Left lobe of liver (tissue), 2 donors: ENCODE results near the gene PHYH. TPM values are rescaled to one million over a fixed set of nuclear protein-coding genes. Genes with fewer than 3 reads are reported as not detected.
A peak's percentile ranks its signal among the peaks of the same experiment; 100 is the strongest.
"Not testable (repeated sequence)": the region's sequence is repeated elsewhere in the genome, so short reads cannot be mapped to it uniquely, and the experiment has no call there.

Experiments used
- ATAC-seq: fragments of 200-7000 bp; cut with Tn5 transposase; one replicate; pipeline ENCODE4 v1.9.1; 2020; ENCODE audit warnings: mild to moderate bottlenecking, moderate library complexity
- DNase-seq: peaks from one replicate; pipeline ENCODE4 v3.0.0-alpha.2; 2020; ENCODE audit warnings: low spot score
- total RNA-seq: library from RNA; stranded (reverse); gene quantifications from one replicate; pipeline ENCODE4 v1.2.1, GENCODE V29; 2021
- donor health status: DM: no; HTN: no; CAD: no; lungs with moderate emphysema.
- donor health status: DM: no; HTN: yes; CAD: no.

Gene PHYH
- total RNA-seq, 1 donor from 2014 or later: 140 TPM

- DNase-seq: no peak
- ATAC-seq: no peak
Measured at GRCh38 chr10:13322615-13323148, 22.8 kb upstream of the PHYH start.

GRCh38 chr10:13321576-13321975, 21.7 kb upstream of the PHYH start:
- ATAC-seq: no peak
- no peak for DNase-seq

- ATAC-seq (no peak), DNase-seq (no peak)
Measured at GRCh38 chr10:13319166-13319565, 19.3 kb upstream of the PHYH start.

DNA sequence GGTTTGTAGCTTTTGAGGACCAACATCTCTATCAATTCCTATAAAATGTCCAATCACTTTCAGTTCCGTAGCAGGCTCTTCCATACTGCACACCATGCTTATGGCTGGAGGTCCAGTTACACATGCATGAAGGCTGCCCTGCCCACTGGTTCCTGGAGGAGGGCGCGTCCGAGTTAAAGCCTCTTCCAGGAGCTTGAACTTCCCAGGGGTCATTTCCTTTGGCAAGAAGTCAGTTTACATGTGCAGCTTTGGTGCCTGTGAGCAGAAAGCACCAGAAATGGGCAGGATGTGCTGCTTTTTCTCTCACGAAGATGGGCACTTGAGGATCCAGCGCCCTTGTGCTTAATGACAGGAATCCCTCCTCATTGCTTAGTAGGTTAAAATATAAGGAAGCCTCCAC, 17.6 kb upstream of the PHYH start:
- DNase-seq (no peak), ATAC-seq (peak; percentile 52)

DNA sequence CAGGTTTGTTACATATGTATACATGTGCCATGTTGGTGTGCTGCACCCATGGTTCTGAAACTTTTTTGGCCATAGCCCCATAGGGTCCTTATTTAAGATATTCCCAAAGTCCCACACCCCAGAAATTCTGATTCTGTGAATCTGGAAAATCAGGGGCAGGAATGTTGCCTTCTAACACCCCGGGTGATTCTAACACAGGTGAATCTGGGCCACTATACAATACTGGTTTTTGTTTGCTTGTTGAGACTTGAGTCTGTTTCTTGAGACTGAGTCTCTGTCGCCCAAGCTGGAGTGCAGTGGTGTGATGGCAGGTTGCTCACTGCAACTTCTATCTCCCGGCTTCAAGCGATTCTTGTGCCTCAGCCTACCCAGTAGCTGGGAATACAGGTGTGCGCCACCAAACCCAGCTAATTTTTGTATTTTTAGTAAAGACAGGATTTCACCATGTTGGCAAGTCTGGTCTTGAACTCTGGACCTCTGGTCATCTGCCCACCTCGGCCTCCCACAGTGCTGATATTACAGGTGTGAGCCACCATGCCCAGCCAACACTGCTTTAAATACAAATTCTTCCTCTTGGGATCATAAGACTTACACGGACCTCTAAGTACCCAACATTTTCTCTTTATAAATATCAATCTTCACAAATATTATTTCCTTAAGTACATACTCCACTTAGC, 16.9 kb upstream of the PHYH start:
- no peak for ATAC-seq
- DNase-seq: no peak

GRCh38 chr10:13315361-13315760, 15.5 kb upstream of the PHYH start:
- no peak for ATAC-seq

GRCh38 chr10:13311177-13311575, 11.3 kb upstream of the PHYH start:
- ATAC-seq (no peak), DNase-seq (no peak)

More at GRCh38 chr10:13315361-13315760, 15.5 kb upstream of the PHYH start:
- no peak for DNase-seq

DNA sequence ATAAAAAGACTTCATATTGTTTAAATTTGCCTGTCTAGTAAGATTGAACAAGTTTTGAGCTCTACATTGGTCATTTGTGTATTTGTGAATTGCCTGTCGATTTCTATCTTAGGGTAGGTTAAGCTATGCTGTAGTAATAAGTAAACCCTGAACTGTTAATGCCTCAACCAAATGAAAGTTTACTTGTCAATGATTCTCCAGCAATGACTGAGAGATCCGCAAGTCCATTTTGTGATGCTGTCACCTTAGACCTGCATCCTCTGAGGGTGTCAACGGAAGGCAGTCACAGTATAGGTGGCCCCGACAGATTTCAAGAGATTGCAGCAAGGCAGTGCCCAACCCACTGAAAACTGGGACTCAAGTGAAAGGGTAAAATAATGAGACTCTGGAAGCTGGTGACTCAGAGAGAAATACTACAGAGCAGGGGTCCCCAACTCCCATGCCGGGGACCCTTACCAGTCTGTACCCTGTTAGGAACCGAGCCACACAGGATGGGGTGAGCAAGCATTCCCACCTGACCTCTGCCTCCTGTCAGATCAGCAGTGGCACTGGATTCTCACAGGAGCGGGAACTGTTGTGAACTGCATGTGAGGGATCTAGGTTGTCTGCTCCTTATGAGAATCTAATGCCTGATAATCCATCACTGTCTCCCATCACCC, 10.8 kb upstream of the PHYH start:
- DNase-seq: no peak
- ATAC-seq: no peak

GRCh38 chr10:13309792-13310191, 9.9 kb upstream of the PHYH start:
- no peak for ATAC-seq
- DNase-seq: no peak

DNA sequence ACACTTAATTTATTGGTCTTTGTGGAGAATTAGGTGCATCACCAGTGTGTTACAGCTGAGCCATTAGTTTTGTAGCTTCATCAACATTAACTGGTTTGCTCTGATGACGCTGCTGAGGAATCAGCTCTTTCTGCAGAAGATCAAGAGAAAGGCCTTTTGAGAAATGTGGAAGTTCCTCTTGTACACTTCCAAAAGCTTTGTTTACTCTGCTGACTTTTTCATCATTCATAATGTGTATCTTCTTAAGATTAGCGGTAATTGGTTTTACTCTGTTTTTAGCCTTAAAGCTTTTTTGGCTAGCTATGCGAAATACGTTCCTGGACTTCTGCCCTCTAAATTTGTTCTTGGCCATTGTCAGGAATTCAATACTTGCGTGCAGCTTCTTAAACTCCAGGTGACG, 8.2 kb upstream of the PHYH start:
- ATAC-seq: no peak
- no peak for DNase-seq

- DNase-seq: no peak
- no peak for ATAC-seq
Measured at GRCh38 chr10:13306103-13306502, 6.2 kb upstream of the PHYH start.

- ATAC-seq: no peak
- no peak for DNase-seq
Measured at GRCh38 chr10:13302821-13303555, 3.1 kb upstream of the PHYH start.

DNA sequence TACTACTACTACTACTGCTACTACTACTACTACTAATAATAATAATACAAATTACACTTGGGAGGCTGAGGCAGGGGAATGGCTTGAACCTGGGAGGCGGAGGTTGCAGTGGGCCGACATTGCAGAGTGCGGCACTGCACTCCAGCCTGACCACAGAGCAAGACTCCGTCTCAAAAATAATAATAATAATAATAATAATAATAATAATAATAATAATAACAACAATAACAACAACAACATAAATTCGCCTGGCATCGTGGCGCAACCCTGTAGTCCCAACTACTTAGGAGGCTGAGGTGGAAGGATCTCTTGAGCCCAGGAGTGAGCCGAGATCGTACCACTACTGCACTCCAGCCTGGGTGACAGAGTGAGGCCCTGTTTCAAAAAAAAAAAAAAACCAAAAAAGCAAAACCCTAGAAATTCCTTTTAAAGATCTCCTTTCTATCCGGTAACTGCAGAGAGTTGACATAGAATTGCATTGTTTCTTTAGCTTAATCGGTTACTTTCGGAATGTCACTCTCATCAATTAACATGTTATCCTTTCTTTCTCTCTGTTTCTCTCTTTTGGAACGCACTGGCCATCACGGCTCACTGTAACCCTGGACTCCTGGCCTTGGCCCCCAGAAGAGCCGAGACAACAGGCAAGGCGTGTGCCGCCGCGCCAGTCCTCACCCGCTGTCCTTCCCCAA, 972 bp downstream of the PHYH start:
- ATAC-seq: no peak
- no peak for DNase-seq

DNA sequence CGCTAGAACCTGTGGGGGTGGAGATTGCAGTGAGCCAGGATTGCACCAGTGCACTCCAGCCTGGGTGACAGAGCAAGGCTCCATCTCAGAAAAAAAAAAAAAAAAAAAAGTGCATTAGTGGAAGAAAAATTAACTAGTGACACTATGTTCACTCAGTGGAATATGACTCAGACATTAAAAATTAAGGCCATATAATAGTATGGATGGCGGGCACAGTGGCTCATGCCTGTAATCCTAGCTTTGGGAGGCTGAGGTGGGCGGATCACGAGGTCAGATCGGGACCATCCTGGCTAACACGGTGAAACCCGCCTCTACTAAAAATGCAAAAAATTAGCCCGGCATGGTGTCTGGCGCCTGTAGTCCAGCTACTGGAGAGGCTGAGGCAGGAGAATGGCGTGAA, 3.4 kb downstream of the PHYH start:
- DNase-seq: no peak
- no peak for ATAC-seq

GRCh38 chr10:13294784-13295183, 5.1 kb downstream of the PHYH start:
- ATAC-seq: no peak
- no peak for DNase-seq

GRCh38 chr10:13291821-13292773, 7.8 kb downstream of the PHYH start:
- ATAC-seq: peak; percentile 78

GRCh38 chr10:13291061-13291460, 8.8 kb downstream of the PHYH start:
- DNase-seq: no peak
- no peak for ATAC-seq

More at GRCh38 chr10:13291821-13292773, 7.8 kb downstream of the PHYH start:
- no peak for DNase-seq

- ATAC-seq (no peak), DNase-seq (no peak)
Measured at GRCh38 chr10:13284050-13284449, 15.8 kb downstream of the PHYH start.

DNA sequence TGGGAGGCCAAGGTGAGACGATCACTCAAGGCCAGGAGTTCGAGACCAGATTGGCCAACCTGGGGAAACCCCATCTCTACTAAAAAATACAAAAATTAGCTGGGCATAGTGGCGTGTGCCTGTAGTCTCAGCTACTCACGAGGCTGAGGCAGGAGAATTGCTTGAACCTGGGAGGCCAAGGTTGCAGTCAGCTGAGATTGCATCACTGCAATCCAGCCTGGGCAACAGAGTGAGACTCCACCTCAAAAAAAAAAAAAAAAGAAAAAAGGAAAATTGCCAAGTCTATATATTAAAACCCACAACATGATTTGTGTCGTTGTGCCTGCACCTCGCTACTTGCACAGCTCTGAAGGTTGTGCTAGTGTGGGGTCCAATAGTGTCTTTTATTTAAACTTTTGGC, 17.5 kb downstream of the PHYH start:
- not testable (repeated sequence) for DNase-seq, ATAC-seq

GRCh38 chr10:13276749-13277365, 23.0 kb downstream of the PHYH start:
- DNase-seq (no peak), ATAC-seq (no peak)
